DMS79 (cell line): ENCODE results near the gene ZNF568.

Source experiments
- DNase-seq: peaks from one replicate; lab custom pipeline; 2025; lab: John Stamatoyannopoulos, UW

ZNF568 gene

DNA sequence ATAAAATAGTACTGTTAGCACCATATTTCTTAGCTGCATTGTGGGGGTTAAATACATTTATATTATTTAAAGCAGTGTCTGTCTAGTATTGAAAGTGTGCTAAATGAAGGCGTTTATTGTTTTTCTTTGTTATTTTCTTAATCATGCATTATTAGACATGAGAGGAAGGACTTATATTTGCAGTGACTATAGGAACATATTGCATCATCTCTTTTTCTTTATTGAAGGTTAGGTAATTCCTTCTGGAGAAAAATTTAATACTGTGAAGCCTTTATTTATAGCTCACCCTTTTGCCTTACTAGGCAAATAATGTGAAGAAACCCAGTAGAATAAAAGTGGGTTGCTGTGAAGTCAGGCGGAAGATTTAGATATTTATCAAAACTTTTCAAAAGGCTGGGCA lies 83.2 kb downstream of the ZNF568 start:
- DNase-seq = no peak

DNA sequence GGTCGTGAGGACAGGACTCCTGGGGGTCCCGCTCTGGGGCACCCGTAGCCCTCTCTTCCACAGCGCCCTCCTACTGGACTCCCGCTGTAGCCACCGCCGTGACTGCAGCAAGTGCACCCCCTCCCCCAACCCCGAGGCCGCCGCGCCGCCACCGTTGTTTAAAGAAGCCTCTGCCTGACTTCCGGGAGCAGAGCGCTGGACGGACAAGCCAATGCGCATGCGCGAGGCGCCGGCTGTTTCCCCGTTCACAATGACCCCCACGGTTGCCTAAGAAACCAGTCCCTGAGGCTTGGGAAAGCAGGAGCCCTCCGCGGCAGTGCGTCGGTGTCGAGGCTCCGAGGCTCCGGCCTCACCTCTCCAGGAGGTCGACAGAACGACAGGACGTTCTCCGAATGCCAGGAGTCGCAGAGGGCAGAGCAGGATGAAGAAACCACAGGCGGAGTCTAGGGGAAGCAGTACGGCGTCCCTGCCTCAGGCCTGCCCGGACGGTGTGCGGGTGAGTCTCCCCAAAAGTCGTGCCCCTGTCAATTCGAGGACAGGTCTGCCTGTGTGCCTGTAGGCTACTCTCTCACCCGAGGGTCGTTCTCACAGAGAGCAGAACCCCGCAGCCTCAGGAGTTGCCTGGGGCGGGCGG lies 91.6 kb downstream of the ZNF568 start:
- DNase-seq = no peak

- DNase-seq = no peak
Measured at GRCh38 chr19:37009871-37010270, 93.7 kb downstream of the ZNF568 start.

GRCh38 chr19:37012093-37012745 lies 96.1 kb downstream of the ZNF568 start:
- DNase-seq = no peak

GRCh38 chr19:37014456-37014855 lies 98.3 kb downstream of the ZNF568 start:
- no peak for DNase-seq

DNA sequence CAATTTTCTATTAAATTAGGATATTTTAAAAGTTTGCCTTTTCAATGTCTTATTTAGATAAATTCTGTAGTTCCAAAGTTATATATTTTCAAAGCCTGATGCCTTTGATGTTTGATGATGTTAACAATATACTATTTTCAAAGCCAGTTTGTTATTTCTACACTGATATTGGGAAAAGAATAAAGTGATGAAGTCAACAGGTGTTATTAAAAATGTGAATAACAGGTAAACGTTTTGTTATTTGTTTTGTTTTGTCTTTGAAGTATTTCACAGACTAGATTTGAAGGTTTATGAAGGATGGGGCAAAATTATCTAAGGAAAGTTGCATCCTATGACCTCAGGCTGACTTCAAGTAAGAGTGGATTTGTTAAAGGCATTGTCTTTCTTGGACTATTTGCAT lies 129.0 kb downstream of the ZNF568 start:
- no peak for DNase-seq
